ENCODE data around the gene GTF3C1.

DNA sequence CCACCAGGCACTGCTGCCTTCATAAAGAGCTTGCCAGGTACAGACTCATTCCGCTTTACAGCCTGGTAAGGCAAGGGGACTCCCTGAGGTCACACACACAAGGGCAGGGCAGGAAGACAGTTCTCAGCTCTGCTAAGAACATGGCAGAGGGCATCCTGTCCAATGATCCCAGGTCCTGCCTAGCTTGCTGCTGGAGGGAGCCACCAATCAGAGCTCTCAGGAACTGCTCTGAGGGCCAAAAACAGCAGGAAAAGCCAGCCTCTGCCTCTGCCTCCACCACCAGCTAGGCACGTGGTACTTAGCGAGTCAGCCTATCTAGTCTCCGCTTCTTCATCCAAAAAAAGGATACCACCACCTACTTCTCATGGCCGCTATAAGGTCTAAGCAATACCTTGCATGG, 66.1 kb downstream of the GTF3C1 start:
- TF ChIP-seq, protein P1, sequence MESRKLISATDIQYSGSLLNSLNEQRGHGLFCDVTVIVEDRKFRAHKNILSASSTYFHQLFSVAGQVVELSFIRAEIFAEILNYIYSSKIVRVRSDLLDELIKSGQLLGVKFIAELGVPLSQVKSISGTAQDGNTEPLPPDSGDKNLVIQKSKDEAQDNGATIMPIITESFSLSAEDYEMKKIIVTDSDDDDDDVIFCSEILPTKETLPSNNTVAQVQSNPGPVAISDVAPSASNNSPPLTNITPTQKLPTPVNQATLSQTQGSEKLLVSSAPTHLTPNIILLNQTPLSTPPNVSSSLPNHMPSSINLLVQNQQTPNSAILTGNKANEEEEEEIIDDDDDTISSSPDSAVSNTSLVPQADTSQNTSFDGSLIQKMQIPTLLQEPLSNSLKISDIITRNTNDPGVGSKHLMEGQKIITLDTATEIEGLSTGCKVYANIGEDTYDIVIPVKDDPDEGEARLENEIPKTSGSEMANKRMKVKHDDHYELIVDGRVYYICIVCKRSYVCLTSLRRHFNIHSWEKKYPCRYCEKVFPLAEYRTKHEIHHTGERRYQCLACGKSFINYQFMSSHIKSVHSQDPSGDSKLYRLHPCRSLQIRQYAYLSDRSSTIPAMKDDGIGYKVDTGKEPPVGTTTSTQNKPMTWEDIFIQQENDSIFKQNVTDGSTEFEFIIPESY (IDR thresholded peaks at IDR 0.05), result no peak
- TF ChIP-seq FOXA1 (IDR thresholded peaks at IDR 0.05) (no peak), CTCF (IDR thresholded peaks at IDR 0.05; ENCODE audit: low read depth, low read length, missing input control) (no peak), ATF3 (IDR thresholded peaks at IDR 0.05) (no peak), MAX (IDR thresholded peaks at IDR 0.05) (no peak), GABPA (IDR thresholded peaks at IDR 0.05 in 1 of 2, conservative IDR thresholded peaks at IDR 0.05 in 1 of 2) (no peak), RAD21 (IDR thresholded peaks at IDR 0.05) (no peak), HNF4G (IDR thresholded peaks at IDR 0.05) (no peak), SP1 (IDR thresholded peaks at IDR 0.05) (no peak), RXRA (IDR thresholded peaks at IDR 0.05) (no peak)
- TF ChIP-seq, protein P2, sequence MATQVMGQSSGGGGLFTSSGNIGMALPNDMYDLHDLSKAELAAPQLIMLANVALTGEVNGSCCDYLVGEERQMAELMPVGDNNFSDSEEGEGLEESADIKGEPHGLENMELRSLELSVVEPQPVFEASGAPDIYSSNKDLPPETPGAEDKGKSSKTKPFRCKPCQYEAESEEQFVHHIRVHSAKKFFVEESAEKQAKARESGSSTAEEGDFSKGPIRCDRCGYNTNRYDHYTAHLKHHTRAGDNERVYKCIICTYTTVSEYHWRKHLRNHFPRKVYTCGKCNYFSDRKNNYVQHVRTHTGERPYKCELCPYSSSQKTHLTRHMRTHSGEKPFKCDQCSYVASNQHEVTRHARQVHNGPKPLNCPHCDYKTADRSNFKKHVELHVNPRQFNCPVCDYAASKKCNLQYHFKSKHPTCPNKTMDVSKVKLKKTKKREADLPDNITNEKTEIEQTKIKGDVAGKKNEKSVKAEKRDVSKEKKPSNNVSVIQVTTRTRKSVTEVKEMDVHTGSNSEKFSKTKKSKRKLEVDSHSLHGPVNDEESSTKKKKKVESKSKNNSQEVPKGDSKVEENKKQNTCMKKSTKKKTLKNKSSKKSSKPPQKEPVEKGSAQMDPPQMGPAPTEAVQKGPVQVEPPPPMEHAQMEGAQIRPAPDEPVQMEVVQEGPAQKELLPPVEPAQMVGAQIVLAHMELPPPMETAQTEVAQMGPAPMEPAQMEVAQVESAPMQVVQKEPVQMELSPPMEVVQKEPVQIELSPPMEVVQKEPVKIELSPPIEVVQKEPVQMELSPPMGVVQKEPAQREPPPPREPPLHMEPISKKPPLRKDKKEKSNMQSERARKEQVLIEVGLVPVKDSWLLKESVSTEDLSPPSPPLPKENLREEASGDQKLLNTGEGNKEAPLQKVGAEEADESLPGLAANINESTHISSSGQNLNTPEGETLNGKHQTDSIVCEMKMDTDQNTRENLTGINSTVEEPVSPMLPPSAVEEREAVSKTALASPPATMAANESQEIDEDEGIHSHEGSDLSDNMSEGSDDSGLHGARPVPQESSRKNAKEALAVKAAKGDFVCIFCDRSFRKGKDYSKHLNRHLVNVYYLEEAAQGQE (IDR thresholded peaks at IDR 0.05), result no peak

Data from liver (tissue), 3 donors.